C4-2B (cell line): ENCODE data around the gene DEFB132.

Source experiments
- ZFX ChIP-seq: fragments of 450-650 bp; IDR thresholded peaks from 2 replicates; pipeline ENCODE4 v1.6.1; 2017
- TF ChIP-seq, protein P1 (sequence below): fragments of 450-650 bp; conservative IDR thresholded peaks from 2 replicates; pipeline ENCODE4 v1.5.1; 2017; ENCODE audit warnings: mild to moderate bottlenecking

DNA sequence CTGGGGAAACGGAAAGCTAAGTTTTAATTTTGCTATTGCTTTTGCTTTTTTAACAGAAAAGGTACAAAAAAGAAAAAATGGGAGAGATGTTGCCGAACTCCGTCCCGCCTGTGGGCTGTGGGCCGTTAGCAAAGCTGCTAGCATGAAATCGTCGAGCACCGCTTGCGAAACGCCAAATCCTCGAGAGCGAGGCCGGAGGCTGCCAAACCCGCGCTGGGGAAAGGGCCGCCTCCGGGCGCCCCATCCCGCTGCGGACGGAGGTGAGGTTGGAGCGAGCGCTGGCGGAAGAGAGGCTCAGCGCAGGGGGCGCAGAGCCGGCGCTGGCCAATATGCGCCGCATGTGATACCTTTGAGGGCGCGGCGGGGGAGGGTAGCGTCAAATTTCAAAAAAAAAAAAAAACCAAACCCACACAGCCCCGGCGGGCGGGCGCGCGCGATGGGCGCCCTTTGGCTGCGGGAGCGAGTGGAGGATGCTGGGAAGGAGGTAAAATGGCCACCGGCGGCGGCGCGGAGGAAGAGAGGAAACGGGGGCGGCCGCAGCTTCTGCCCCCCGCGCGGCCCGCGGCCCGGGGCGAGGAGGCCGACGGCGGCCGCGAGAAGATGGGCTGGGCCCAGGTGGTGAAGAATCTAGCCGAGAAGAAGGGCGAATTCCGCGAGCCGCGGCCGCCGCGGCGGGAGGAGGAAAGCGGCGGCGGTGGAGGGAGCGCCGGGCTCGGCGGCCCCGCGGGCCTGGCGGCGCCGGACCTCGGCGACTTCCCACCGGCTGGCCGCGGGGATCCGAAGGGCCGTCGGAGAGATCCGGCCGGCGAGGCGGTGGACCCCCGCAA lies 39.8 kb downstream of the DEFB132 start, which contains the start of gene ZCCHC3:
- TF ChIP-seq, protein P1, sequence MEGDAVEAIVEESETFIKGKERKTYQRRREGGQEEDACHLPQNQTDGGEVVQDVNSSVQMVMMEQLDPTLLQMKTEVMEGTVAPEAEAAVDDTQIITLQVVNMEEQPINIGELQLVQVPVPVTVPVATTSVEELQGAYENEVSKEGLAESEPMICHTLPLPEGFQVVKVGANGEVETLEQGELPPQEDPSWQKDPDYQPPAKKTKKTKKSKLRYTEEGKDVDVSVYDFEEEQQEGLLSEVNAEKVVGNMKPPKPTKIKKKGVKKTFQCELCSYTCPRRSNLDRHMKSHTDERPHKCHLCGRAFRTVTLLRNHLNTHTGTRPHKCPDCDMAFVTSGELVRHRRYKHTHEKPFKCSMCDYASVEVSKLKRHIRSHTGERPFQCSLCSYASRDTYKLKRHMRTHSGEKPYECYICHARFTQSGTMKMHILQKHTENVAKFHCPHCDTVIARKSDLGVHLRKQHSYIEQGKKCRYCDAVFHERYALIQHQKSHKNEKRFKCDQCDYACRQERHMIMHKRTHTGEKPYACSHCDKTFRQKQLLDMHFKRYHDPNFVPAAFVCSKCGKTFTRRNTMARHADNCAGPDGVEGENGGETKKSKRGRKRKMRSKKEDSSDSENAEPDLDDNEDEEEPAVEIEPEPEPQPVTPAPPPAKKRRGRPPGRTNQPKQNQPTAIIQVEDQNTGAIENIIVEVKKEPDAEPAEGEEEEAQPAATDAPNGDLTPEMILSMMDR: no peak; the same call in 1 of the 2 replicates
- no peak; the same call in 1 of the 2 replicates for TF ChIP-seq ZFX
